DOHH2 (cell line): ENCODE measurements around the gene SEMA4G.

Experiments
- EZH2phosphoT487 ChIP-seq: fragments of 200-600 bp; sonication (generic); IDR thresholded peaks from 2 replicates; pipeline ENCODE4 v1.6.1; 2017; ENCODE audit warnings: borderline replicate concordance, mild to moderate bottlenecking, antibody characterized with exemption, low read length, moderate library complexity, mixed read lengths
- TF ChIP-seq, protein P1 (sequence below): fragments of 200-600 bp; sonication (generic); IDR thresholded peaks from one replicate; pipeline ENCODE4 v1.5.1; 2014; ENCODE audit warnings: antibody characterized with exemption, mild to moderate bottlenecking, low read depth, low read length; ENCODE audit not compliant: poor library complexity, severe bottlenecking

GRCh38 chr10:101000127-101000914 lies 31.0 kb downstream of the SEMA4G start:
- TF ChIP-seq, protein P1, sequence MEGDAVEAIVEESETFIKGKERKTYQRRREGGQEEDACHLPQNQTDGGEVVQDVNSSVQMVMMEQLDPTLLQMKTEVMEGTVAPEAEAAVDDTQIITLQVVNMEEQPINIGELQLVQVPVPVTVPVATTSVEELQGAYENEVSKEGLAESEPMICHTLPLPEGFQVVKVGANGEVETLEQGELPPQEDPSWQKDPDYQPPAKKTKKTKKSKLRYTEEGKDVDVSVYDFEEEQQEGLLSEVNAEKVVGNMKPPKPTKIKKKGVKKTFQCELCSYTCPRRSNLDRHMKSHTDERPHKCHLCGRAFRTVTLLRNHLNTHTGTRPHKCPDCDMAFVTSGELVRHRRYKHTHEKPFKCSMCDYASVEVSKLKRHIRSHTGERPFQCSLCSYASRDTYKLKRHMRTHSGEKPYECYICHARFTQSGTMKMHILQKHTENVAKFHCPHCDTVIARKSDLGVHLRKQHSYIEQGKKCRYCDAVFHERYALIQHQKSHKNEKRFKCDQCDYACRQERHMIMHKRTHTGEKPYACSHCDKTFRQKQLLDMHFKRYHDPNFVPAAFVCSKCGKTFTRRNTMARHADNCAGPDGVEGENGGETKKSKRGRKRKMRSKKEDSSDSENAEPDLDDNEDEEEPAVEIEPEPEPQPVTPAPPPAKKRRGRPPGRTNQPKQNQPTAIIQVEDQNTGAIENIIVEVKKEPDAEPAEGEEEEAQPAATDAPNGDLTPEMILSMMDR = no peak
- no peak for TF ChIP-seq EZH2phosphoT487
